Lung (tissue), 12 donors: ENCODE data around the gene DSG2. TPM values are rescaled to one million over a fixed set of nuclear protein-coding genes. Genes with fewer than 3 reads are reported as not detected.

Experiments
- ATAC-seq: fragments of 200-7000 bp; cut with Tn5 transposase; one replicate; pipeline ENCODE4 v1.9.1; 2020; ENCODE audit warnings: moderate number of reproducible peaks; ENCODE audit not compliant: insufficient read depth, low FRiP score
- DNase-seq, 3 donors: peaks; one replicate each; pipeline ENCODE4 v3.0.0-alpha.2; 2013 to 2017
- H3K27ac ChIP-seq, 2 donors: one replicate each; pipeline ENCODE4 v1.5.1; 2013; ENCODE audit warnings: mild to moderate bottlenecking in 2 of 2, moderate library complexity in 2 of 2, control low read depth in 1 of 2, inconsistent platforms in 1 of 2, low read depth in 1 of 2, low read length in 1 of 2
- H3K27me3 ChIP-seq, 3 donors: one replicate each; pipeline ENCODE4 v1.5.1; 2013; ENCODE audit warnings: low read length in 2 of 3; ENCODE audit not compliant: control insufficient read depth in 3 of 3, insufficient read depth in 3 of 3
- H3K36me3 ChIP-seq, 4 donors: one replicate each; pipeline ENCODE4 v1.5.1; 2013; ENCODE audit warnings: low read length in 4 of 4, mild to moderate bottlenecking in 1 of 4, moderate library complexity in 1 of 4; ENCODE audit not compliant: control insufficient read depth in 4 of 4, insufficient read depth in 4 of 4
- H3K4me1 ChIP-seq, 5 donors: one replicate each; pipeline ENCODE4 v1.5.1; 2013; ENCODE audit warnings: low read length in 5 of 5, mild to moderate bottlenecking in 2 of 5, moderate library complexity in 1 of 5; ENCODE audit not compliant: control insufficient read depth in 5 of 5, insufficient read depth in 5 of 5
- H3K4me3 ChIP-seq: one replicate; pipeline ENCODE4 v1.5.1; 2013; ENCODE audit warnings: mild to moderate bottlenecking, control low read depth, moderate library complexity
- H3K9ac ChIP-seq, 2 donors: one replicate each; pipeline ENCODE4 v1.5.1; 2013; ENCODE audit warnings: low read length in 2 of 2, control low read depth in 1 of 2; ENCODE audit not compliant: insufficient read depth in 1 of 2
- H3K9me3 ChIP-seq, 4 donors: one replicate each; pipeline ENCODE4 v1.5.1; 2013; ENCODE audit warnings: low read length in 3 of 4, mild to moderate bottlenecking in 1 of 4, moderate library complexity in 1 of 4; ENCODE audit not compliant: control insufficient read depth in 4 of 4, insufficient read depth in 3 of 4
- CTCF ChIP-seq: IDR thresholded peaks from 2 replicates; pipeline ENCODE4 v1.5.1; 2012; ENCODE audit warnings: mild to moderate bottlenecking; ENCODE audit errors: control extremely low read depth, extremely low read depth
- WGBS, 2 donors: extraction: QIAGEN DNeasy Blood & Tissue Kit; methylation state at CpG; one replicate each; pipeline ENCODE4 v1.1.7; 2013; 5-methylcytosine and 5-hydroxymethylcytosine counted together
- polyA plus RNA-seq, 2 donors: library from polyadenylated mRNA; stranded (reverse); fragments of 200-250 nt; gene quantifications; one replicate each; pipeline ENCODE4 v1.2.1, GENCODE V29; 2013
- total RNA-seq, 2 donors: library from RNA; depleted of rRNA in 1 of 2; stranded (reverse); fragments of >200 nt in 1 of 2; gene quantifications; one replicate each; pipeline ENCODE4 v1.2.1, GENCODE V29; 2014 to 2021
- donor health status: control.
- donor health status: control.
- donor health status: Bipolar disorder and iron deficiency.
- donor health status: healthy.
- donor health status: DM: yes; HTN: yes; CAD: no.

The DSG2 gene
- total and polyA plus RNA-seq, 4 donors, result 8.9 to 28.0 (median 21.6) TPM

- Histone ChIP-seq H3K27ac (no peak overlapping the region), H3K4me1 (no peaks in the 10 kb centered on the region), H3K9me3 (no peaks in the 10 kb centered on the region), H3K36me3 (no peaks in the 10 kb centered on the region), H3K27me3 (no peaks in the 10 kb centered on the region), H3K4me3 (no peak overlapping the region), H3K9ac (no peak overlapping the region)
- no peak for ATAC-seq
- TF ChIP-seq CTCF, result no peak
- no peak for DNase-seq
- WGBS, 2 donors, result 90 to 94% methylated on average over 9 of the region's 9 CpGs
These were observed 10.5 kb upstream of the DSG2 start for GRCh38 chr18:31487246-31488015.

- H3K4me1 ChIP-seq, result no peaks in the 10 kb centered on the region
- H3K27ac ChIP-seq, result no peak overlapping the region
- no peak overlapping the region for H3K9ac ChIP-seq
- no peaks in the 10 kb centered on the region for H3K9me3 ChIP-seq
- ATAC-seq, result no peak
- no peaks in the 10 kb centered on the region for H3K27me3 ChIP-seq
- no peak for DNase-seq
- no peak for TF ChIP-seq CTCF
- no peaks in the 10 kb centered on the region for H3K36me3 ChIP-seq
- H3K4me3 ChIP-seq, result no peak overlapping the region
- 92 to 96% methylated on average over 1 of the region's 1 CpG for WGBS, 2 donors
These were observed 8.7 kb upstream of the DSG2 start for GRCh38 chr18:31489311-31489710.

- no peak overlapping the region for H3K4me3 ChIP-seq
- no peak overlapping the region for H3K27ac ChIP-seq
- no peaks in the 10 kb centered on the region for H3K27me3 ChIP-seq
- H3K36me3 ChIP-seq, result no peaks in the 10 kb centered on the region
- no peaks in the 10 kb centered on the region for H3K9me3 ChIP-seq
- ATAC-seq, result no peak
- no peak for DNase-seq
- H3K9ac ChIP-seq, result no peak overlapping the region
- 83 to 97% methylated on average over 1 of the region's 1 CpG for WGBS, 2 donors
- H3K4me1 ChIP-seq, result no peaks in the 10 kb centered on the region
- TF ChIP-seq CTCF, result no peak
These were observed 7.6 kb upstream of the DSG2 start for GRCh38 chr18:31490387-31490786.

- Histone ChIP-seq H3K9me3 (no peaks in the 10 kb centered on the region), H3K27ac (no peak overlapping the region), H3K9ac (no peak overlapping the region), H3K4me3 (no peak overlapping the region), H3K36me3 (no peaks in the 10 kb centered on the region), H3K27me3 (no peaks in the 10 kb centered on the region), H3K4me1 (no peaks in the 10 kb centered on the region)
- no peak for ATAC-seq
- DNase-seq, result no peak
- TF ChIP-seq CTCF, result no peak
These were observed 7.1 kb upstream of the DSG2 start for GRCh38 chr18:31490833-31491232.
